H9 (cell line): ENCODE measurements around the gene MTOR. TPM values are rescaled to one million over a fixed set of nuclear protein-coding genes. Genes with fewer than 3 reads are reported as not detected.
A peak's percentile ranks its signal among the peaks of the same experiment; 100 is the strongest.

Experiments used
- DNase-seq: peaks from one replicate; pipeline ENCODE4 v3.0.0-alpha.2; 2017
- H2AFZ ChIP-seq: one replicate; pipeline ENCODE4 v1.6.1; 2013; ENCODE audit warnings: mild to moderate bottlenecking, low read length, control low read depth, moderate library complexity
- H2AK5ac ChIP-seq: 2 replicates; pipeline ENCODE4 v1.6.1; 2013; ENCODE audit warnings: low read length, control low read depth, mixed read lengths; ENCODE audit not compliant: insufficient read length
- H2BK120ac ChIP-seq: one replicate; pipeline ENCODE4 v1.6.1; 2013; ENCODE audit warnings: low read depth, mild to moderate bottlenecking, low read length, control low read depth, inconsistent platforms; ENCODE audit not compliant: poor library complexity, severe bottlenecking
- H2BK12ac ChIP-seq: 2 replicates; pipeline ENCODE4 v1.6.1; 2013; ENCODE audit warnings: low read length, control low read depth, mixed read lengths, low read depth; ENCODE audit not compliant: insufficient read length
- H2BK15ac ChIP-seq: 2 replicates; pipeline ENCODE4 v1.6.1; 2013; ENCODE audit warnings: low read depth, low read length, control low read depth
- H2BK20ac ChIP-seq: one replicate; pipeline ENCODE4 v1.6.1; 2013; ENCODE audit warnings: low read depth, mild to moderate bottlenecking, low read length, control low read depth, inconsistent platforms; ENCODE audit not compliant: poor library complexity, severe bottlenecking
- H2BK5ac ChIP-seq: 2 replicates; pipeline ENCODE4 v1.6.1; 2013; ENCODE audit warnings: low read length, control low read depth, mixed read lengths; ENCODE audit not compliant: insufficient read length
- H3K14ac ChIP-seq: 2 replicates; pipeline ENCODE4 v1.6.1; 2013; ENCODE audit warnings: low read length, control low read depth; ENCODE audit not compliant: insufficient read depth
- H3K18ac ChIP-seq: 2 replicates; pipeline ENCODE4 v1.6.1; 2013; ENCODE audit warnings: low read depth, mild to moderate bottlenecking, mixed read lengths, low read length, control low read depth; ENCODE audit not compliant: insufficient read length
- H3K23ac ChIP-seq: 2 replicates; pipeline ENCODE4 v1.6.1; 2013; ENCODE audit warnings: low read length, control low read depth, mixed read lengths, low read depth; ENCODE audit not compliant: insufficient read length
- H3K23me2 ChIP-seq: 2 replicates; pipeline ENCODE4 v1.6.1; 2013; ENCODE audit warnings: low read depth, mild to moderate bottlenecking, mixed read lengths, low read length, control low read depth; ENCODE audit not compliant: insufficient read length, poor library complexity, severe bottlenecking
- H3K27ac ChIP-seq: 2 replicates; pipeline ENCODE4 v1.5.1; 2013; ENCODE audit warnings: low read length, control low read depth, mixed read lengths, low read depth; ENCODE audit not compliant: insufficient read length
- H3K27me3 ChIP-seq: 2 replicates; pipeline ENCODE4 v1.6.1; 2013; ENCODE audit warnings: low read length, control low read depth, inconsistent platforms; ENCODE audit not compliant: insufficient read depth
- H3K4ac ChIP-seq: 2 replicates; pipeline ENCODE4 v1.6.1; 2013; ENCODE audit warnings: low read depth, mild to moderate bottlenecking, control low read depth, inconsistent platforms, low read length, moderate library complexity
- H3K4me1 ChIP-seq: 2 replicates; pipeline ENCODE4 v1.6.1; 2013; ENCODE audit warnings: low read length, control low read depth, inconsistent platforms; ENCODE audit not compliant: insufficient read depth
- H3K4me2 ChIP-seq: 2 replicates; pipeline ENCODE4 v1.6.1; 2013; ENCODE audit warnings: low read length, control low read depth, mixed read lengths; ENCODE audit not compliant: insufficient read length, insufficient read depth
- H3K56ac ChIP-seq: 2 replicates; pipeline ENCODE4 v1.6.1; 2013; ENCODE audit warnings: low read depth, mild to moderate bottlenecking, mixed read lengths, low read length, control low read depth; ENCODE audit not compliant: insufficient read length
- H3K79me1 ChIP-seq: 2 replicates; pipeline ENCODE4 v1.6.1; 2013; ENCODE audit warnings: low read depth, mild to moderate bottlenecking, moderate library complexity, low read length, control low read depth, inconsistent platforms; ENCODE audit not compliant: insufficient read depth, poor library complexity, severe bottlenecking
- H3K79me2 ChIP-seq: 2 replicates; pipeline ENCODE4 v1.6.1; 2013; ENCODE audit warnings: low read length, control low read depth, inconsistent platforms; ENCODE audit not compliant: insufficient read depth
- H3K9ac ChIP-seq: 2 replicates; pipeline ENCODE4 v1.6.1; 2013; ENCODE audit warnings: low read length, control low read depth, mixed read lengths; ENCODE audit not compliant: insufficient read length; ENCODE audit errors: extremely low read depth
- H3K9me3 ChIP-seq: one replicate; pipeline ENCODE4 v1.6.1; 2013; ENCODE audit warnings: low read depth, low read length, inconsistent platforms; ENCODE audit not compliant: control insufficient read depth
- H3T11ph ChIP-seq: one replicate; pipeline ENCODE4 v1.6.1; 2013; ENCODE audit warnings: mild to moderate bottlenecking, low read length, control low read depth, inconsistent platforms
- H4K20me1 ChIP-seq: one replicate; pipeline ENCODE4 v1.6.1; 2013; ENCODE audit not compliant: control insufficient read depth, insufficient read length, insufficient read depth
- H4K5ac ChIP-seq: 2 replicates; pipeline ENCODE4 v1.6.1; 2013; ENCODE audit warnings: low read depth, mild to moderate bottlenecking, mixed read lengths, low read length, control low read depth; ENCODE audit not compliant: insufficient read length
- H4K8ac ChIP-seq: replicated peaks from 2 replicates; pipeline ENCODE4 v1.6.1; 2013; ENCODE audit warnings: low read length, control low read depth, mixed read lengths, low read depth; ENCODE audit not compliant: insufficient read length
- H4K91ac ChIP-seq: 2 replicates; pipeline ENCODE4 v1.6.1; 2013; ENCODE audit warnings: low read depth, mild to moderate bottlenecking, moderate library complexity, mixed read lengths, low read length, control low read depth; ENCODE audit not compliant: insufficient read length
- H3K27ac Mint-ChIP-seq, 3 experiments: 2 replicates in 2 of 3; 3 replicates in 1 of 3; pipeline ENCODE4 v1.8.0; 2020 to 2021; ENCODE audit warnings: mixed read lengths in 3 of 3, mild to moderate bottlenecking in 1 of 3, moderate library complexity in 1 of 3
- H3K27me3 Mint-ChIP-seq: 2 replicates; pipeline ENCODE4 v1.8.0; 2021; ENCODE audit warnings: low read depth, mild to moderate bottlenecking, moderate library complexity, mixed read lengths
- H3K36me3 Mint-ChIP-seq, 3 experiments: 2 replicates in 2 of 3; 3 replicates in 1 of 3; pipeline ENCODE4 v1.8.0; 2020 to 2021; ENCODE audit warnings: low read depth in 3 of 3, mixed read lengths in 3 of 3; ENCODE audit not compliant: insufficient read depth in 1 of 3
- H3K4me1 Mint-ChIP-seq, 2 experiments: 2 replicates each; pipeline ENCODE4 v1.8.0; 2020; ENCODE audit warnings: mixed read lengths in 2 of 2
- H3K4me3 Mint-ChIP-seq, 2 experiments: 2 replicates in 1 of 2; 3 replicates in 1 of 2; pipeline ENCODE4 v1.8.0; 2020 to 2021; ENCODE audit warnings: mild to moderate bottlenecking in 2 of 2, mixed read lengths in 2 of 2, moderate library complexity in 1 of 2
- H3K9me3 Mint-ChIP-seq, 2 experiments: 2 replicates in 1 of 2; 3 replicates in 1 of 2; pipeline ENCODE4 v1.8.0; 2020; ENCODE audit warnings: mild to moderate bottlenecking in 2 of 2, mixed read lengths in 2 of 2, moderate library complexity in 1 of 2
- CTCF ChIP-seq: fragments of 200-600 bp; sonication (generic); conservative IDR thresholded peaks from 3 replicates; pipeline ENCODE4 v1.8.0; 2021; ENCODE audit warnings: antibody characterized with exemption, mild to moderate bottlenecking
- WGBS: extraction: QIAGEN DNeasy Blood & Tissue Kit; methylation state at CpG from one replicate; pipeline ENCODE4 v1.1.7; 2013; ENCODE audit warnings: missing lambda C conversion rate, low lambda C conversion rate, mixed read lengths; ENCODE audit not compliant: insufficient read length; ENCODE audit errors: extremely low coverage; 5-methylcytosine and 5-hydroxymethylcytosine counted together
- total RNA-seq: library from RNA; stranded (reverse); gene quantifications from 2 replicates; pipeline ENCODE4 v1.2.1, GENCODE V29; 2021

Gene MTOR
- total RNA-seq, 1 experiment from 2014 or later: 67.5 TPM

- H3K14ac ChIP-seq: no peak overlapping the region
- no CpG with 5 or more reads among the region's 11 CpGs for WGBS
- no peak overlapping the region for H2AFZ ChIP-seq
- H3K23me2 ChIP-seq: no peaks in the 10 kb centered on the region
- Mint-ChIP-seq H3K4me3 (no peak overlapping the region), H3K4me1 (no peaks in the 10 kb centered on the region), H3K27ac (0 out of 7 replicates have a peak overlapping the region, but pooled peaks of 1 of the 3 experiments have one; percentile 44), H3K9me3 (no peaks in the 10 kb centered on the region), H3K27me3 (no peaks in the 10 kb centered on the region), H3K36me3 (peaks cover 7 to 79% (median 52%) of the 10 kb centered on the region in 3 experiments; a peak in 6 of 7 replicates)
- no peak overlapping the region for H2BK120ac ChIP-seq
- no peak overlapping the region for H3K4me2 ChIP-seq
- H3T11ph ChIP-seq: no peak overlapping the region
- H3K56ac ChIP-seq: no peak overlapping the region
- H3K9me3 ChIP-seq: no peaks in the 10 kb centered on the region
- TF ChIP-seq CTCF: no peak
- H3K9ac ChIP-seq: no peak overlapping the region
- H2BK5ac ChIP-seq: no peak overlapping the region
- H4K8ac ChIP-seq: no peak overlapping the region
- H2BK12ac ChIP-seq: no peak overlapping the region
- no peak overlapping the region for H4K5ac ChIP-seq
- no peak for DNase-seq
- no peaks in the 10 kb centered on the region for H3K27me3 ChIP-seq
- H2BK15ac ChIP-seq: no peak overlapping the region
- H4K91ac ChIP-seq: no peak overlapping the region
- H3K4me1 ChIP-seq: no peaks in the 10 kb centered on the region
- H3K18ac ChIP-seq: no peak overlapping the region
- H3K4ac ChIP-seq: no peak overlapping the region
- no peak overlapping the region for H3K27ac ChIP-seq
- H2BK20ac ChIP-seq: no peak overlapping the region
- H3K79me1 ChIP-seq: no peaks in the 10 kb centered on the region
- no peaks in the 10 kb centered on the region for H3K79me2 ChIP-seq
- no peak overlapping the region for H2AK5ac ChIP-seq
- H4K20me1 ChIP-seq: no peaks in the 10 kb centered on the region
- no peak overlapping the region for H3K23ac ChIP-seq
Measured at GRCh38 chr1:11204396-11205190, 57.8 kb downstream of the MTOR start.
